Karpas-422 (cell line): ENCODE measurements around the gene SAP25. TPM values are rescaled to one million over a fixed set of nuclear protein-coding genes. Genes with fewer than 3 reads are reported as not detected.

Source experiments
- DNase-seq: peaks from one replicate; pipeline ENCODE4 v3.0.0-alpha.2; 2015
- H2AFZ ChIP-seq: fragments of 200-600 bp; sonication (generic); 2 replicates; pipeline ENCODE4 v1.6.1; 2014; ENCODE audit warnings: antibody characterized with exemption, low read length, mixed read lengths
- H3K27ac ChIP-seq: fragments of 200-600 bp; sonication (generic); 2 replicates; pipeline ENCODE4 v1.5.1; 2014; ENCODE audit warnings: mild to moderate bottlenecking, low read length, moderate library complexity
- H3K27me3 ChIP-seq: fragments of 200-600 bp; sonication (generic); 2 replicates; pipeline ENCODE4 v1.6.1; 2014; ENCODE audit warnings: low read length, mixed read lengths
- H3K36me3 ChIP-seq: fragments of 200-600 bp; sonication (generic); 2 replicates; pipeline ENCODE4 v1.6.1; 2014; ENCODE audit warnings: low read length, mixed read lengths; ENCODE audit not compliant: insufficient read depth
- H3K4me1 ChIP-seq: fragments of 200-600 bp; sonication (generic); 2 replicates; pipeline ENCODE4 v1.6.1; 2014; ENCODE audit warnings: mild to moderate bottlenecking, low read length, mixed read lengths
- H3K4me2 ChIP-seq: fragments of 200-600 bp; sonication (generic); 2 replicates; pipeline ENCODE4 v1.6.1; 2014; ENCODE audit warnings: low read length, low read depth, mild to moderate bottlenecking; ENCODE audit not compliant: poor library complexity, severe bottlenecking
- H3K4me3 ChIP-seq: fragments of 200-600 bp; sonication (generic); 2 replicates; pipeline ENCODE4 v1.5.1; 2014; ENCODE audit warnings: mild to moderate bottlenecking, antibody characterized with exemption, low read length, mixed read lengths
- H3K79me2 ChIP-seq: fragments of 200-600 bp; sonication (generic); 2 replicates; pipeline ENCODE4 v1.6.1; 2014; ENCODE audit warnings: mild to moderate bottlenecking, low read length, mixed read lengths
- H3K9ac ChIP-seq: fragments of 200-600 bp; sonication (generic); 2 replicates; pipeline ENCODE4 v1.6.0; 2014; ENCODE audit warnings: low read length
- H3K9me2 ChIP-seq: fragments of 200-600 bp; sonication (generic), shearing (Covaris generic); replicated peaks from 2 replicates; pipeline ENCODE4 v1.6.0; 2014; ENCODE audit warnings: mild to moderate bottlenecking, low read length, moderate library complexity; ENCODE audit not compliant: insufficient read depth
- H3K9me3 ChIP-seq: fragments of 300-700, 200-600 bp; sonication (generic); 2 replicates; pipeline ENCODE4 v1.6.1; 2014; ENCODE audit warnings: low read length, mixed read lengths
- H4K20me1 ChIP-seq: fragments of 200-600 bp; sonication (generic); 2 replicates; pipeline ENCODE4 v1.6.1; 2014; ENCODE audit warnings: mild to moderate bottlenecking, antibody characterized with exemption, low read length, low read depth; ENCODE audit not compliant: insufficient read depth
- total RNA-seq: library from RNA; depleted of rRNA; stranded (reverse); fragments of >200 nt; shearing (Covaris generic); gene quantifications from 2 replicates; pipeline ENCODE4 v1.2.3, GENCODE V29; 2014; ENCODE audit warnings: low replicate concordance

Gene SAP25
- total RNA-seq, 1 experiment from 2014 or later, result 2.5 TPM

- Histone ChIP-seq H3K27ac (no peak overlapping the region), H3K9ac (no peak overlapping the region), H3K9me2 (no peaks in the 10 kb centered on the region), H3K36me3 (no peaks in the 10 kb centered on the region), H3K4me1 (peaks cover 6% of the 10 kb centered on the region), H3K4me3 (no peak overlapping the region), H3K4me2 (no peak overlapping the region), H2AFZ (no peak overlapping the region), H3K9me3 (no peaks in the 10 kb centered on the region), H4K20me1 (no peaks in the 10 kb centered on the region), H3K27me3 (no peaks in the 10 kb centered on the region), H3K79me2 (no peaks in the 10 kb centered on the region)
- DNase-seq, result no peak
Measured at GRCh38 chr7:100576384-100576993, 2.8 kb upstream of the SAP25 start.

DNA sequence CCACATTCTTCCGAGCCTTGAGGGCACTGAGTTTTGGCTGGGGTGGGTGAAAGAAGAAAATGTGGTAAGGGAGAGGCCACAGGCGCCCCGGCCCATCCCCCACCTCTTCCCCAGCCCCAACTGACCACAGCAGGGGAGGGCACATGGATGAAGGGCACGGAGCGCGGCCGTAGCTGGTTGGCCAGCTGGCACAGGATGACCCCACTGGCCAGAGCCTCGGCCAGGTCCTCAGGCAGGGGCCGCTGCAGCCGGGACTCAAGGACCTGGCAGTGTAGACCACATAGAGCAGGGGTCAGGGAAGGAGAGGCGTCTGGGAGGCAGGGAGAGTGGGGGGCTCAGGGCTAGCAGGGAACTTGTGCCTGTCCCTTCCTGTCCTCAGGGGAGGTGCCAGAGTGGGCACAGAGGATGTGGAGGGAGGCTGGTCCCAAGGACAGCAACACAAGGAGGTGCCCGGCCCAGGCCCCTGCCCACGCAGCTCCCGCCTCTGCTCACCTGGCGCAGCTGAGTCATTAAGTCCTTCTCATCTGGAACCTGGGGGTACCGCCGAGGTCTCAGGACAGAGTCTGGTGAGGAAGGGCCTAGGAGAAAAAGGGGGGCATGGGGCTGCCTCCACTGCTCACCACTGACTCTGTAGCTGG, 2.2 kb upstream of the SAP25 start:
- Histone ChIP-seq H3K9ac (no peak overlapping the region), H3K4me1 (peaks cover 6% of the 10 kb centered on the region), H3K4me3 (no peak overlapping the region), H3K4me2 (no peak overlapping the region), H3K9me2 (no peaks in the 10 kb centered on the region), H3K36me3 (no peaks in the 10 kb centered on the region), H4K20me1 (no peaks in the 10 kb centered on the region), H3K79me2 (no peaks in the 10 kb centered on the region), H3K27me3 (no peaks in the 10 kb centered on the region), H2AFZ (no peak overlapping the region), H3K9me3 (no peaks in the 10 kb centered on the region), H3K27ac (no peak overlapping the region)
- DNase-seq, result no peak

DNA sequence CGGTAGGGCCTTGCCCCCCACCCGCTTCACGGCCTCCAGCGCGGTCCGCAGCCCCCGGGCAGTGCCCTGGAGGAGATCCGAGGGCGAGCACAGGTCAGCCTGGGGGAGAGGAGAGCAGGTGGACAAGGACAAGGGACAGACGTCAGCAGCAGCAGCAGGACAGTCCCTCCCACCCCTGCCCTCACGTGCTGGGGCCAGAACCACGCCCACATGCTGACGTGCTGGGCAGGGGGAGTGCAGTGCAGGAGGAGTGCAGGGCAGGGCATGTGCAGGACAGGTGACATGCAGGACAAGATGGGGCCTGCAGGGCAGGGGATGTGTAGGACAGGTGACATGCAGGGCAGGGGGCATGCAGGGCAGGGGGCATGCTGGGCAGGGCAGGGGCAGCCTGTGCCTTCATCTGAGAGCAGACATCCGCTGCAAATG, 1.5 kb upstream of the SAP25 start:
- Histone ChIP-seq H3K4me1 (peaks cover 9% of the 10 kb centered on the region), H3K79me2 (no peaks in the 10 kb centered on the region), H3K36me3 (no peaks in the 10 kb centered on the region), H3K4me3 (no peak overlapping the region), H4K20me1 (no peaks in the 10 kb centered on the region), H3K9me2 (no peaks in the 10 kb centered on the region), H3K4me2 (no peak overlapping the region), H2AFZ (no peak overlapping the region), H3K9me3 (no peaks in the 10 kb centered on the region), H3K9ac (no peak overlapping the region), H3K27me3 (no peaks in the 10 kb centered on the region), H3K27ac (no peak overlapping the region)
- no peak for DNase-seq

- Histone ChIP-seq H4K20me1 (no peaks in the 10 kb centered on the region), H3K4me1 (peaks cover 16% of the 10 kb centered on the region), H3K4me3 (no peak overlapping the region), H2AFZ (no peak overlapping the region), H3K9me2 (no peaks in the 10 kb centered on the region), H3K9ac (no peak overlapping the region), H3K9me3 (no peaks in the 10 kb centered on the region), H3K27me3 (no peaks in the 10 kb centered on the region), H3K4me2 (no peak overlapping the region), H3K27ac (no peak overlapping the region), H3K36me3 (no peaks in the 10 kb centered on the region), H3K79me2 (no peaks in the 10 kb centered on the region)
- no peak for DNase-seq
Measured at GRCh38 chr7:100574362-100575205, 884 bp upstream of the SAP25 start.

DNA sequence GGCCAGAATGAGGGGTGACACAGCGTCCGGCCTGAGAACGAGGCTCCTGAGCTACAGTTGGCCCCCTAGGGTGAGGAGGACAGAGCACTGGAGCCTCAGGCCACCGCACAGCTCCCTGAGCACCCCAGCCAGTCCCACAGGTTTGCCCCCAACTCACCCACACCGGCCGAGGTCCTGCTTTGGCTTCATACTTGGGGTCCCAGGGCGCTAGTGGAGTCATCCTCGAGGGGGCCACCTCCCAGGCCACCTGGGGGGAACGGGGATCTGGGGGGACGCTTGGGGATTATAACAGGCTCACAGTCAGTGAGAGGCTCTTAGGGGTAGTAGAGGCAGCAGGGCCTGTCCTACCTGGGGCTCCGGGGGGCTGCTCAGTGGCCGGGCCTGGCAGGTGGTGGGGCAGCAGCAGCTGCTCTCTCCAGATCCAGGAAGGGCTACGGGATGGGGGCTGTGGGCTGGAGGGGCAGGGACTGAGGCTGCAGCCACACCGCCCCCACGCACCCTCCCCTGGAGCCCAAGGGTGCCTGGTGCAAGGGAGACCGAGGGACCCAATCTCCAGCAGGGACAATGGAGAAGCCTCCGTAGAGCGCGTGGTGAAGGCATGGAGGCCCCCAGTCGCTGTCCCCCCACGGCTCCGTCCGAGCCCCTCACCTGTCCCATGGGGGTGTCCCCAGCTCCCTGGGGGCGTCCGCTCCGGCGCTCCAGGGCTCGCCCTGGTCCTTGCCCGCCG, 588 bp downstream of the SAP25 start:
- Histone ChIP-seq H3K36me3 (no peaks in the 10 kb centered on the region), H3K4me1 (peaks cover 22% of the 10 kb centered on the region), H3K27me3 (no peaks in the 10 kb centered on the region), H3K27ac (no peak overlapping the region), H3K9me3 (no peaks in the 10 kb centered on the region), H2AFZ (no peak overlapping the region), H3K9me2 (no peaks in the 10 kb centered on the region), H3K9ac (no peak overlapping the region), H3K4me2 (no peak overlapping the region), H3K4me3 (no peak overlapping the region), H3K79me2 (no peaks in the 10 kb centered on the region), H4K20me1 (no peaks in the 10 kb centered on the region)
- no peak for DNase-seq

- no peak overlapping the region for H3K27ac ChIP-seq
- H3K4me3 ChIP-seq, result no peak overlapping the region
- DNase-seq, result no peak
- H3K9me2 ChIP-seq, result no peaks in the 10 kb centered on the region
- no peak overlapping the region for H3K4me2 ChIP-seq
- no peaks in the 10 kb centered on the region for H4K20me1 ChIP-seq
- peaks cover 29% of the 10 kb centered on the region for H3K4me1 ChIP-seq
- no peaks in the 10 kb centered on the region for H3K79me2 ChIP-seq
- H3K9ac ChIP-seq, result no peak overlapping the region
- no peaks in the 10 kb centered on the region for H3K36me3 ChIP-seq
- no peaks in the 10 kb centered on the region for H3K9me3 ChIP-seq
- no peak overlapping the region for H2AFZ ChIP-seq
- no peaks in the 10 kb centered on the region for H3K27me3 ChIP-seq
Measured at GRCh38 chr7:100572281-100572948, 1.3 kb downstream of the SAP25 start.

- no peak overlapping the region for H3K4me3 ChIP-seq
- no peaks in the 10 kb centered on the region for H3K36me3 ChIP-seq
- H3K27me3 ChIP-seq, result no peaks in the 10 kb centered on the region
- peaks cover 34% of the 10 kb centered on the region for H3K4me1 ChIP-seq
- no peaks in the 10 kb centered on the region for H3K9me2 ChIP-seq
- no peaks in the 10 kb centered on the region for H3K9me3 ChIP-seq
- no peak overlapping the region for H3K4me2 ChIP-seq
- no peak overlapping the region for H3K27ac ChIP-seq
- no peaks in the 10 kb centered on the region for H3K79me2 ChIP-seq
- no peak for DNase-seq
- no peak overlapping the region for H3K9ac ChIP-seq
- H4K20me1 ChIP-seq, result no peaks in the 10 kb centered on the region
- H2AFZ ChIP-seq, result no peak overlapping the region
Measured at GRCh38 chr7:100571829-100572116, 1.9 kb downstream of the SAP25 start.
